COLO829 (cell line): ENCODE results near the gene SYT2.
"Not testable (repeated sequence)": the region's sequence is repeated elsewhere in the genome, so short reads cannot be mapped to it uniquely, and the experiment has no call there.

ENCODE experiments used
- DNase-seq: peaks from one replicate; pipeline ENCODE4 v3.0.0; 2012; ENCODE audit warnings: low spot score

Gene SYT2

GRCh38 chr1:202545647-202546303 lies 164.5 kb downstream of the SYT2 start:
- DNase-seq = not testable (repeated sequence)

DNA sequence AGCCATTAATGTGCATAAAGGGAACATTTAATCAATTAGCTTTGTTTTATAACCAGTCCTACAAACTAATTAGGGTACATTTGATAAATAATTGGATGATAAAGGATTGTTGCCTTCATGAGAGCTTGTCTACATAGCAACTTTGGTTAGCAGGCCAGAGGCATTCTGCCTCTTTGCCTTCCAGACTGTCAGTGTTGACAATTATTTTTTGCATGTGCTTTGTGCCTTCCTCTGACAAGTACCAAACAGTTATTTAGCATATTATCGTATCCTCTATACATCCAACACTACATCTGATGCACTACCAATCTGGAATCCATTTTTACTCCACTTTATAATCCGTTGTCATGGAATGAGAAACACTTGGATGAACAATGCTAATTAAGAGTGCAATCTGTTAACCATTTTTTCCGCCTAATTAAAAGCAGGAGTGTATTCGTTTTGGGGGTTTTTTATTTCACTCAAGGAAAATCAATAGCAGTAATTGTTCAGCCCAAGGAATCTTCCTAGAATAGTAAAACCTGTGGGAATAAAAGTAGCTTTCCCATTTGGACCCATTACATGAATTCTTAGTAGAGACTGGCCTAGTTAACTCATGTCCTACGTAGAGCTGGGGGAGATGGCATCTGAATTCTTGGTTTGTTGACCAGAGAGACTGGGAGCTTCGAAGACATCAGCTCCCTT lies 165.3 kb downstream of the SYT2 start:
- not testable (repeated sequence) for DNase-seq

- DNase-seq = not testable (repeated sequence)
Observed at GRCh38 chr1:202543537-202543936, 166.7 kb downstream of the SYT2 start.

DNA sequence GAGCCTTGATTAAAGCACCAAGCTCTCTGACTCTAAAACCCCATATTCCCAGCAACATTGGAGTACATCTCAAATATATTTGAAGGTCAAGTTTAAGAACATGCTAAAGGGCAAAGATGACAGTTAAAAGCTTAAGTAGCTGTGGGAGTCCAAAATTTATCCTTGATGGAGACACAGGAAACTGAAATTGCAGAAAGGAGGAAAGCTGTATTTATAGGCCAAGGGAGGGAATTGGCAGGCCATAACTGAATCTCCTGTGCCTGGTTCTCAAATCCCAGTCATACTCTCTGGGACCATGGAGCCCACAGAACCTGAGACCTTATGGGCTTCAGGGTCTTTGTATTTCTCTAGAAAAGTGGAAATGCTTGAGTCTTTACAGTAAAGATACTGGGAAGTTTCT lies 167.8 kb downstream of the SYT2 start:
- DNase-seq = not testable (repeated sequence)

- not testable (repeated sequence) for DNase-seq
Observed at GRCh38 chr1:202540858-202541257, 169.4 kb downstream of the SYT2 start.
